Measurements from ENCODE around the gene CIAO1.
"Not testable (repeated sequence)": the region's sequence is repeated elsewhere in the genome, so short reads cannot be mapped to it uniquely, and the experiment has no call there.

Gene CIAO1

DNA sequence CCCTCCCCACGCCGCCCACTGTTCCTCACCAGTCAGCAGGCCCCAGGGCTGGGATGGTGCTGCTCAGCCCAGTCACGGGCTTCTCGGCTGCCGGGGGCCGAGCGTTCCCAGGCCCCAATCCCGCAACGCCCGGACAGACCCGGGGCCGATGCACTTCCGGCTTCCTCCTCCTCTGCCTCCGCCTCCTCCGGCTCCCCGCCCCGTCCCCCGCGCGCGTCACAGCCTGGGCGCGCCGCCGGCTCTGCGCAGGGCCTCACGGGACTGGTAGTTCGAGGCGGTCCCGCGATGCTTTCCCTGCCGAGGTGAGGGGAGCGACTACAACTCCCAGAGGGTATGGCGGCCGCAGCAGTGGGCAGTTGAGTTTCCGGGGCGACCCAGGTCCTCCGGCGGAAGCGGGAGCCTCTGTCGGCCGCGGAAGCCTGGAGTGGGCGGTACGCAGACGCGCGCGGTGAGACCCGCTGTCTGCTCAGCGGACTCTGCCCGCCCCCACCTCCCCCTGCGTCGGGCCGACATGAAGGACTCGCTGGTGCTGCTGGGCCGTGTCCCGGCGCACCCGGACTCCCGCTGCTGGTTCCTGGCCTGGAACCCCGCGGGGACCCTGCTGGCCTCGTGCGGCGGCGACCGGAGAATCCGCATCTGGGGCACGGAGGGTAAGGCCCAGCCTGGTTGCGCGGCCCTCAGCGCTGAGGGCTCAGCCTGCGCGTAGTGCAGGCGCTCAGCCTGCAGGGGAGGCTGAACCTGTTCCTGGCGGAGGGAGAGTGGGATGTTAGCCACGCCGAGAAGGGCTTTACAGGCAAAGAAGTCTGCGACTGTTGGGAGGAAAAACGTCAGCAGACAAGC is at the start of gene CIAO1, which contains the start of gene TMEM127:
Gene CIAO1, plus strand, starts transcription at position 386 of the 840 bp plus-strand sequence. Its CDS starts 126 bp downstream, at position 512.
Gene TMEM127, minus strand, starts transcription at position 158 of the 840 bp plus-strand sequence. CDS start 616 bp downstream, outside the sequence.
- DNase-seq: peak; percentile 98

DNA sequence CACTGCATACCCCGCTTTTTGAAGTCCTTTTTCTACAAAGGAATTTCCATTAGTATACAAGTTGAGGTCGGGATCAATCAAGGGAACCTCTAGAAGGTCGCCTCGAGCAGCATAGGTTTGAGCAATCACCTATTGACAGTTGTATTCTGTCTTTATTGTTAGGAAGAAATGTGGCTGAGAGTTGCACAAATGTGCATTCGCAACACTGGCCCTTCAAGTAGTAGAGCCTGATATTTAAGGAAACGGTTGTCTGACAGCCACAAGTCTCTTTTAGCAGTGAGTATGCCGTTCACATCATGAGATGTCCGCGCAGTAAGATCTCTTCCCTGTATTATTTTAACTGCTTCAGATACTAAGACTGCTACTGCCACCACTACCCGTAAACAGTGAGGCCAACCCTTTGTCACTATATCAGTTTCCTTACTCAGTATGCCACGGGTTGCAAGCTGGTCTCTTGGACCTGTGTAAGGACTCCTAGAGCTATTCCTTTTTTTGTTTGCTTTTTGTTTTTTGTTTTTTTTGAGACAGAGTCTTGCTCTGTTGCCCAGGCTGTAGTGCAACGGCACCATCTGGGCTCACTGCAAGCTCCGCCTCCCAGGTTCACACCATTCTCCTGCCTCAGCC is 47.4 kb upstream of the CIAO1 start:
- no peak for DNase-seq

DNA sequence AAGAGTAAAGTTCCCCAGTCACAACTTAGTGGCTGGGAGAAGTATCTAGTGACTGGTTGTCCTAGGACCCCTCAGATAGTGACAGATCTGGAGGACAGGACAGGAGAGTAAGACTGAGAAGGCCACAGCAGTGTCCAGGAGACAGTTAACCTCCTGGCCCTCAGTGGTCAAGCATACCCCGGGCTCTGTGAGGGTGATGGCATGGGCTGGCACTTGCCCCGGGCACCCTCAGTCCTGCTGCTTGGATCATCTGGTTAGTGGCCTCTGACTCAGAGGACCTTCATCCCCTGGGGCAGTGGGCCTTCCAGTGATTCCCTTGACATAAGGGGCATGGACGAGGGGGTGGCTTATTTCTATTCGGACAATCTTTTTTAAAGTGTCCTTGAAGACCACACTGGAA is 46.1 kb upstream of the CIAO1 start:
- DNase-seq: not testable (repeated sequence)

DNA sequence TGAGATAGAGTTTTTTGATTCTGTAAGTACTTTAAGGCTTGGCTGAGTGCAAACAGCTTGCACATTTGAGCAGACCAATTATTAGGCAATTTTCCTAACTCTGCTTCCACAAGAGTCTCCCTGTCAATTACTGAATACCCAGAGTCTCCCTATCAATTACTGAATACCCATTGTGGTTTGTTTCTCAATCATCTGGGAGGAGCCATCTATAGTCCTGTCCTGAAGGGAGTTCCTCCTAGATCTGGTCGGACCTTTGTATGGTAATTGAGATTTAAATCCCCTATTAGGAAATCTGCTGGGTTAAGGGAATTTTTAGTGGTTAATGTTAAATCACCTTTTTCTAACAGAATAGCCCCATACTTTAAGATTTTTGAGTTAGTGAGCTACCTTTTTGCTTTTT is 44.9 kb upstream of the CIAO1 start:
- not testable (repeated sequence) for DNase-seq

DNA sequence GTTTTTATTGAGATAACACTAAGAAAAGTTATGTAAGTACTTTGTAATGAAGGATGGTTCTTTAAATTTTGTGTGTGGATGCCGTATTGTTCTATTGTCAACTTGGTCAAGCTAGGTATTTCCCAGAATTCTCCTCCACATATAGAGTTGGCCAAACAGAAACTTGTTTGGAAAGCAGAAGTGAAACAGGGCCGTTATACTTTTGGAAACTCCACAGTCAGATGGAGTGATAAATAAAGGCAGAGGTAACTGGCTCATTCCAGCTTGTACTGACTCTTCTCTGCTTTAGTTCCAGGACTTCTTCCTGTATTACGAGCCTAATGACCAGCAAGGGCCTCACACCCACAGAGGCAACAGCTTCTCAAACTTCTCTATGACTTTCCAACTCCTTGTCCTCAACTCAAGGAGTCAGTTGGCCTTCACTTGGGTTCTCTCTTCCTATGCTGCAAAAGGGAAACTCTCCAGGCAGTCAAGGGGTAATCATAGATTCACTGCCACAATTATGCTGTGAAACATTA is 41.0 kb upstream of the CIAO1 start:
- no peak for DNase-seq

DNA sequence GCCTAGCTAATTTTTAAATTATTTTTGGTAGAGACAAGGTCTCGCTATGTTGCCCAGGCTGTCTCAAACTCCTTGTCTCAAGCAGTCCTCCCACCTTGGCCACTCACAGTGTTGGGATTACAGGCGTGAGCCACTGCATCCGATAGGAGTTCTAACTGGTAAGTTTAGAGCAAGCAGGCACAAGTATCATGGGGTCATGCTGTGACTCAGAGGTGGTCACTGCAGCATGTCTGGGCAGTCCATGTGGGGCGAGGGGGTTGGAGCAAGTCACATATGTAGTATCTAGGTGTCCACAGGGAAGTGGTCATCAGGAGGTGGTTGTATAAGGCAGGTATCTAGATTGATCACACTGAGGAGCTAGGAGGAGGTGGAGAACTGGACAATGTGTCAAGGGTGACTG is 34.7 kb upstream of the CIAO1 start:
- DNase-seq: no peak

DNA sequence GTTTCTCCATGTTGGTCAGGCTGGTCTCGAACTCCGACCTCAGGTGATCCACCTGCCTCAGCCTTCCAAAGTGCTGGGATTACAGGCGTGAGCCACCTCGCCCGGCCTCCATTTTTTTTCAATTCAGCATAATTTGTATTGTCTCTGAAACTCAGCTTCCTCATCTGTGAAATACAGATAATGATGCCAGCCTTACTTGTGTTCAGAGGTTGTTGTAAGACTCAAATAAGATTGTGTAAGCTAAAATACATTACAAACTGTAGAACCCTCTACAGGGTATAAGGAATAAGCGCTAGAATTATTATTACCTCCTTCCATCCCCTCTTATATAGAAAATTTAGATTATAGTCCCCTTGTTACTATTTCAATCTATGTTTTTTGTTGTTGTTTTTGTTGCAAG is 32.6 kb upstream of the CIAO1 start:
- DNase-seq: no peak

DNA sequence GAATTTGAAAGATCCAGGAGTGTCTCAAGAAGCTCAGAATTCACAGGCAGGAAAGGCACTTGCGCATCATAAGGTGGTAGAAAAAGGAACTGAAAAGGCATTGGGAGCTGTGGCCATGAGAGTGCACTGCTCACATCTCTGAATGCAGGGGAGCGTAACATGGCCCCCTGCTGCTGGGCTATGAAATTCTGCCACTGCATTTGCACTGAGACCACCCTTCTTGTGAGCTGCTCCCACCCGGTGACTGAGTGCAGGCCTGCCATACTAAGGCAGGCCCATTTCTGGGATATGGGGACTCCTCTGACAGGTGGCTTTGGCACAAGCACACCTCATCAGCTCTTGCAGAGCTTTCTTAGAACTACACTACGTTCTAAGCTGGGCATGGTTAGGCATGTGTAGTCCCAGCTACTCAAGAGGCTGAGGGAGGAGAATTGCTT is 32.1 kb upstream of the CIAO1 start:
- DNase-seq: no peak

DNA sequence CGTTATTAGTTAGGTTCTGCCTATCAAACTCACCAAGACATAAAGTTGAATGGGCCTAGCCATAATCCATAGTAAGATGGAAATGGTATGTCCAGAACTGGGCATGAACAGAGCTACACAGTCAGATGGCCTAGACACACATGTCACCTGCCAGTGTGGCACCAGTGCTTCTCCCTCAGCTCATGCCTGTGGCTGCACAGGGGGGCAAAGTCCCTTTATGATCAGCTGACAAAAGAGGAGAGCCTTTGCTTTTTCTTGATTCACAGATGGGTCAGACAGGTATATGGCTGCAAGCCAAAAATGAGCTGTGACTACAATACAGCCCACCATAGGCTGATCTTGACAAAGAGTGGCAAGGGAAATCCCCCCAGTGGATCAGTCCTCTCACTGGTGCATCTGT is 29.1 kb upstream of the CIAO1 start:
- DNase-seq: no peak

DNA sequence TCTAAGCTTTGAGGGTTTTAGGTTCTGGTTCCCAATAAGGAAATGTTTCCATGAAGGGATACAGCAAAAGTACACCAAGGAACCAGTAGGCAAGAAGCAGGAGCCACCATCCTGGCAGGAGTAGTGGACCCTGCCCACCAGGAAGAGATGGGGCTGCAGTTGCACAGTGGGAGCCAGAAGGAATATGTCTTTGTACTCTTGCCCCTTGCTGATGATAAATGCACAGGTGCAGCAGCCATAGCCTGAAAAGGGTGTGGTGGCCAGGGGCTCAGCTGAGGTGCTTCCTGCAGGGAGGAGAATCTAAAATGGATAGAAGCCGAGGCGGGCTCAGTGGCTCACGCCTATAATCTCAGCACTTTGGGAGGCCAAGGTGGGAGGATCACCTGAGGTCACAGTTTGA is 27.8 kb upstream of the CIAO1 start:
- DNase-seq: no peak

DNA sequence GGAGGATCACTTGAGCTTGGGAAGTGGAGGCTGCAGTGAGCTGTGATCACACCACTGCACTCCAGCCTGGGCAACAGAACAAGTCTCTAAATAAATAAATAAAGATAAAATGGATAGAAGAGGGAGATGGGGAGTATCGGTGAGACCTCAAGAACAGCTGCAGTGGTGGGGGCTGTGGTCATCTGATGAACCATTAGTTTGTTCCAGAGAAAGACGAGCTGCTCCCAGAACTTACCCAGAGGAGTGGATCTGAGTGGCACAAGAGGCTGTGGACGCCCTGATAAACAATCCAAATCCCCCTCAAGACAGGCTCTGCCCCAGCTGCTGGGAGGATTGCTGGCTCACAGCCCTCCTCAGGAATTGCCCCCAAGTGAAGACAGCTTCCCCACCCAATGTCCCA is 26.9 kb upstream of the CIAO1 start:
- no peak for DNase-seq

DNA sequence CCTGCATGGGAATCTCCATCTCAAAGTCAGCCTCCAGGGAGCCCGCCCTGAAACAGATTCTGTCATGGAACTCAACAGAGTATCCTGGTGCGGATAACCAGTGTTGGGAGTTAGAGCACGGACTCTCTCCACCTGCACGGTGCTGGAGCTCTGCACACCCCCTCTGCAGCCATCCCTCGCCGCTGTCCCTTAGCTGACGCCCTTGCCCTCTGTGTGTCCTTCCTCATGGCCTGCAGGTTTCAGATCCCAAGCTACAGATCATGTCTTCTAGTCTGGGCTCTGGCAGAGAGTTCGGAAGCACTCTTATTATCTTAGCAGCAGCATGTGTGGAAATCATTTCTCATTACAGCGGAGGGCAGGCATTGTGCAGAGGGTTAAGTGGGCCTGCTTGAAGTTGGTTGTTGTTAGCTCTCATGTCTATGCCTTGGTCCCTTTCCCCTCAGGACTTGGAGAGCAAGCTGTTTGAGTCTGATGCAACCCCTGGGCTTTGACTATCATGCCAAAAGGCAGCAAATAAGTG is 26.2 kb upstream of the CIAO1 start:
- DNase-seq: no peak

DNA sequence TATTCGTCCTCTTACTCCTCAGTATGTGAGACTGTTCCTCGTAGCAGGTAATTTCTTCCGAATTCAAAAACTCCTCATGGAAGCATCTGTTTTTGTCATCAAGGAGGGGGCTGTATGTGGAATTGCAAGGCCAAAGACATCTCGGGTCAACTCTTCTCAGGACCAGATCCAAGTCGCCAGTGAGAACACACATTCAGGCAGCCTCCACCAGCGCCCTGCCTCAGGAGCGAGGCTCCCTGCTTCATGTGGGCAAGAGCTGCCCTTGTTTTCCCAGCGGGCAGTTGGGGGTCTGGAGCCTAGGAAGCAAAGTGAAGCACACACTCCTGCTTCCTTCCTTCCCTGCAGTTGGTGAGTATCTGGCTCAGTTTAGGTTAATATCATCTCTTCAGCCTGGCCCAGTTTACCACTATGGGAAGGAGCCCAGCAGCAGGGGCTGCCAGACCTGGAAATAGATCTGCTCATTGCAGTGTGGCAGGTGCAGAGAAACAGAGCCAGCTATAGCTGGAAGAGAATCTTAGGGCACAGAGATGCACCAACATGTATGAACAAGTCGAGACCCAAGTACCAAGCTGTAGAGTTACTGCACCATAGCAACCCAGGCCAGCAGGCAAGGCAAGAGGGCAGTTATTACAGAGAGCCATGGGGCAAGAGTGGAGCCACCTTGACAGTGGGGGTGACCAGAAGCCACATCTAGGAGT is 25.5 kb upstream of the CIAO1 start:
- DNase-seq: no peak

DNA sequence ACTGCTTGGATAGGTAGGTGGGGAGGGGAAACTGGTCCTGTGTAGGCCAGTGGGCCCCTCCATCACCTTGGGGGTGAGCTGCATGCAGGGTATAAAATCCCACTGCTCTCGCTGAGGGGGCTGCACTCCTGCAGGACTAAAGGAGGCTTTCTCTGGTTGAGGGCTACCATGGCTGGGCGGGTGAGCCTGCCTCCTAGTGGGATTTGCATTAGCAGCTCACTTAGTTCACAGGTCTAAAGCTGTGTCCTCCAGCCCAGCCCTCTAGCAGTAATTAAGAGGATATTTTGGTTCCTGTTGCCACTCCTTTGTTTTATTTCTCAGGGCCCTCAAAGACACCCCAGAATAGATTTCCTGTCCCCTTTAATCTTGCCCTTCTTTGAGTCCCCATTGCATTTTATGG is 24.8 kb upstream of the CIAO1 start:
- DNase-seq: no peak

DNA sequence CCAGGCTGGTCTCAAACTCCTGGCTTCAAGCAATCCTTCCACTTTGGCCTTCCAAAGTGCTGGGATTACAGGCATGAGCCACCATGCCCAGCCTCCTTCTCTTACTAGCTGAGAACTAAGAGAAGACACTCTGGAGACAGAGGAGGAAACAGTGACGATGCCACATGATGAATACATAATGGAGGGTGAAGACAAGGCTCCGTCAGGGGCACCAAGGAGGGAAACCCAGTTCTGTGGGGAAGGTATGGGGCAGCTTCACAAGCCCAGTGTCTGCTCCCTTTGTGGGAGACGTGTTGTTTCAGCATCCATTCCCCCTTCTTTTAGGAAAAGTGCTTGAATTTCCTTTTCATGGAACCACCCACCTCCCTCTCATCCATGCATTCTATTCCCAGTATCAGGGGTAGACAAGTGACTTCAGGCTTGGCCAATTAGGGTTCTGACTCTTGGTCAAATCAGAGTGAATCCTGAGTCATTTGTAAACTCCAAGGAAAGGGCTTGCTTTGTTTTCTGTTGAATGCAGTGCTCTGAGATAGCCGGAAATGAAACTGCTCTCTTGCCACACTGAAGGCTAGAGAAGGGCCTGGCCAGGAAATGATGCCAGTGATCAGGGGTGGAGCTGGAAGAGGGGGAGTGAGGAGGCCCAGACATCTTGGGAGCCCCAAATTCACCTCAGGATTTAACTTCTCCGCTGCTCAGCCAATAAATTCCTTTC is 24.0 kb upstream of the CIAO1 start:
- DNase-seq: peak; percentile 75

DNA sequence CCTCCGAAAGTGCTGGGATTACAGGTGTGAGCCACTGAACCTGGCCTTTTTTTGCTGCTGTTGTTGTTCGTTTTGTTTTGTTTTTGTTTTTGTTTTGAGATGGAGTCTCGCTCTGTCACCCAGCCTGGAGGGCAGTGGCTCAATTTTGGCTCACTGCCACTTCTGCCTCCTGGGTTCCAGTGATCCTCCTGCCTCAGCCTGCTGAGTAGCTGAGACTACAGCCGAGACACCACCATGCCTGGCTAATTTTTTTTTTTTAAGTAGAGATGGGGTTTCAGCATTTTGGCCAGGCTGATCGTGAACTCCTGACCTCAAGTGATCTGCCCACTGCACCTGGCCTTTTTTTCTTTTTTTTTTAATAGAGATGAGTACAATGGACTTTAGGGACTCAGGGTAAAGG is 22.2 kb upstream of the CIAO1 start:
- DNase-seq: no peak

DNA sequence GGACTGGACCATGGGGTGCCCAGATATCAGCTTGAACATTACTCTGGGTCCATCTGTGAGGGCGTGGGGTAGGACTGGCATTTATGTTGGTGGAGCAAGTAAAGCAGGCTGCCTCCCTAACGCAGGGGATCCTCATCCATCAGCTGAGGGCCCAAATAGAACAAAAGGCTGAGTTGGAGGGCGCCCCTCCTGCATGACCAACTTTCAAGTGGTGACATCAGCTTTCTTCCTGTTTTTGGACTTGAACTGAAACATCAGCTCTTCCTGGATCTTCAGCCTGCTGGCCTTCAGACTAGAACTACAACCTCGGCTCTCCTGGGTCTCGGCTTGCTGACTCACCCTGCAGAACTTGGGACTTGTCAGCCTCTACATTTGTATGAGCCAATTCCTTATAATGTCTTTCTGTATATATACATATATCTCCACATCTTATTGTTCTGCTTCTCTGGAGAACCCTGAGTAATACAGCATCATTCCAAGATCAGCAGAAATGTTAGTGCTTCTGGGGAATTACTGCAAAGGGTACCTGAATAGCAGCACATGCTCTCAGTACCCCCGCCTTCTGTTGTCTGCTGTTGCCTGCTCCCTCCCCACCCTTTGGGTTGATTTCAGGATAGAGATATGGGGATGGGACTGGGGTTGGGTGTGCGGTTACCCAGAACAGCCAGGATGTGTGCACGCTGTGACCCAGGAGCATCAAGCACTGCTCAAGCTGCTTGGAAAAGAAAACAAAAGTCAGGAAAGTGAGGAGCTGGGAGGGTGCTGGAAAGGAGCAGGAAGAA is 20.2 kb upstream of the CIAO1 start:
- no peak for DNase-seq

DNA sequence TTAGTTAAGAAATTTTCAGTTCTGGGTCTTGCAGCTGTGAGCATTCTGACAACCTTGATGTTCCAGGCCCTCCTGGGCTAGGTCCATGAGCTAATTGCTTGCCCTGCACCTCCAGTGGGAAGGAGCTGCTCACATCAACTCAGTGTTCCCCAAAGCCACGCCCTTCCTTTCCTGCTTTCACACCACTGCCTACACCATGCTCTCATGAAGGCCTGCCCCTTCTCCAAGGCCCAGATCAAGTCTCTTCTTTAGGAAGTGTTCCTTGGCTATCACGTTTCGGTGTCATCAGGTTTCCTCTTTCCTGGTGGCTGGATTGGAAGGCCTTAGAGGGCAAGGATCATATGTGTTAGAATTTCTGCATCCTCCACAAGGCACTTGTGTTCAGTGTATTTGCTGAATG is 19.0 kb upstream of the CIAO1 start:
- no peak for DNase-seq

DNA sequence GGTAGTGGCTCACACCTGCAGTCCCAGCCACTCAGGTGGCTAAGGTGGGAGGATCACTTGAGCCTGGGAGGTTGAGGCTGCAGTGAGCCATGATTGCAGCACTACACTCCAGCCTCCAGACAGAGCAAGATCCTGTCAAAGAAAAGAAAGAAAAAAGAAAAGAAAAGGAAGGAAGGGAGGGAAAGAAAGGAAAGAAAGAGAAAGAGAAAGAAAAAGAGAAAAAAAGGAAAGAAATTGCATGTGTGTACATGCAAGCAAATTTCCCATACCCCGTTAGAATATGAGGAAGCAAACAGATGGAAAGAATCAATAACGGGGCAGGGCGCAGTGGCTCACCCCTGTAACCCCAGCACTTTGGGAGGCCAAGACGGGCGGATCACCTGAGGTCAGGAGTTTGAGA is 18.1 kb upstream of the CIAO1 start:
- no peak for DNase-seq

DNA sequence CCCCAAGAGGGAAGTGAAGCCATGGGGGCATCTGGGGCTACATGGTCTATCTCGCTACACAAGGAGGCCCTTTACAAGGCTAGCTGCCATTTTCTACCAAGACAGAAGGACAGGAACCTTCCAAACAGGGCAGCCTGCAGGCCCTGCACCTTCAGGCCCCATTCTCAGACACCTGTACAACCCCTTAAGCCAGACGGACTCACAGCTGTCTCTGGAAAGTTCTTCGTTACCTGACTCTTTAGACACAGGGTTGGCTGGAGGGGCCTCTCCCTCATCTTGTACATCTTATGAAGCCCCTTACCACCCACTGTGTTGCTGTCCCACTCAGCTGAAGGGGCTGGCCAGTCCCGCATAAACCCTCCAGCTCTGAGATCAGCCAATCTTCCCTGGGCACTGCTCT is 17.4 kb upstream of the CIAO1 start:
- DNase-seq: no peak

DNA sequence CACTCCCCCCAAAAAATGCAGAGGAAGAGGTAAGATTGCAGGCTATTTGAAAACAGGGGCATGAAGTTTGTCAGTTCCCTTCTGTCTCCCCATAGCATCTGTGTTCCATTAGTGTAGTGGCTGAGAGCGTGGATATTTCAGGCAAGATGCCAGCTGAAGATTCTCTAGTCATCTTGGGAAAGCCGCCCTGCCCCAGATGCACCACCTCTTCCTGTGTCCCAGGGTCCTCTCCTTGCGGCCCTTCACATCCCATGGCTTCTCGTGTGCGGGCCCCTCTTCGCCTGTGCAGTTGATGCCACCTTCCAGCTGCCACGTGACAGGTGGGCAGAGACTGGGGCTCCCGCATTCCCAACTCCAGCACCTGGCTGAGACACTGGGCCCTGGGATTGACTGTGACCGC is 16.4 kb upstream of the CIAO1 start:
- no peak for DNase-seq

DNA sequence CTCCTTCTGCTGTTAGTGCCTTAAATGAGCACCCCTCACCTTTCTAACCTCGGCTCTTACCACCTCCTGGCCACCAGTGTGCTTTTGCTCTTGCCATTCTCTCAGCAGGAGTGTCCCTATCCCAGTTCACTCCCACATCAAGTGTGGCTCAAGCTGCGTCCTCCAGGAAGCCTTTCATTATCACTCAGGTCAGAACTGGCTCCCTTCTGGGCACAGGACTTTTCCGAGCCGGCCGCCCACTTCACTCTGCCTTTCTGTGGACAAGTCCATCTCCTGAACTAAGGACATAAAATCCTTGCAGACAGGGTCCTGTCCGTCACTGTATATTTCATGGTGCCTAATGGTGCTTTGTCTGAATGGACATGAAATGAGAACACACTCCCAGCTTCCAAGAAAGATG is 15.8 kb upstream of the CIAO1 start:
- no peak for DNase-seq

All from CD4-positive, alpha-beta T cell treated with Interleukin-21 for 1 hour (primary cell).